BJ (cell line): Measurements from ENCODE around the gene GPR17. TPM values are rescaled to one million over a fixed set of nuclear protein-coding genes. Genes with fewer than 3 reads are reported as not detected.

Experiments used
- CTCF ChIA-PET: fragments of 350-600 bp; formaldehyde crosslinking; extraction: SDS; loops from one replicate; lab custom pipeline; 2021; ENCODE audit warnings: antibody characterized with exemption, inconsistent platforms; lab: Yijun Ruan, JAX
- POLR2A ChIA-PET: fragments of 300-600 bp; sonication (Branson Sonifier 250); formaldehyde crosslinking; extraction: SDS; loops from one replicate; lab custom pipeline; 2021; ENCODE audit warnings: antibody characterized with exemption; lab: Charles Lee
- DNase-seq: peaks from one replicate; pipeline ENCODE4 v3.0.0-alpha.2; 2011; ENCODE audit warnings: low read depth
- H3K27me3 ChIP-seq: 2 replicates; pipeline ENCODE4 v1.6.0; 2011; ENCODE audit warnings: low read length; ENCODE audit not compliant: control insufficient read depth, insufficient read depth
- H3K36me3 ChIP-seq: 2 replicates; pipeline ENCODE4 v1.5.1; 2011; ENCODE audit warnings: low read length; ENCODE audit not compliant: control insufficient read depth, insufficient read depth
- H3K4me3 ChIP-seq: 2 replicates; pipeline ENCODE4 v1.5.1; 2011; ENCODE audit warnings: low read depth, mild to moderate bottlenecking, control low read depth, low read length
- polyA plus RNA-seq: library from polyadenylated mRNA; depleted of rRNA; stranded (reverse); fragments of >200 nt; gene quantifications from 2 replicates; pipeline ENCODE4 v1.2.3, GENCODE V29; 2011; rRNA removed
- TF ChIP-seq, protein P1 (sequence below): IDR thresholded peaks from 2 replicates; pipeline ENCODE4 v1.5.1; 2011; ENCODE audit warnings: low read depth, mild to moderate bottlenecking, control low read depth, inconsistent platforms, low read length, moderate library complexity; ENCODE audit not compliant: insufficient read depth

Gene GPR17
- polyA plus RNA-seq, 1 experiment = not detected

DNA sequence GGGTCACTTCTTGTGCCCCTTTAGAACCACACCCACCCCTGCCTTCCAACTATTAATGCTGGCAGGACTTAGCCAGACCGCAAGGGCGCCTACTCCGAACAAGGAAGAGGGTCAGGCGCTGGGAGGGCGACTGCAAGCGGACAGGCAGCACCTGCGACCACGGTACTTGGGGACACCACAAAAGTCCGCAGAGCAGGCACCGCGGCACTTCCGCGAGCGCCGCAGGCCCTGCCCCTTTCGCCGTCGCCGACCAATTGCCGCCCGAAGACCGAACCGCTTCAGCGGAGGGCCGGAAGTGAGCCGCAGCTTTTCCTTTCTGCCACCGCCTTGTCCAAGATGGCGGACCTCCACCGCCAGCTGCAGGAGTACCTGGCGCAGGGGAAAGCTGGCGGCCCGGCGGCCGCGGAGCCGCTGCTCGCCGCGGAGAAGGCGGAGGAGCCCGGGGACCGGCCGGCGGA, 55.3 kb downstream of the GPR17 start, which contains the start of gene SFT2D3:
Gene SFT2D3, plus strand, starts transcription at position 305 of the 458 bp plus-strand sequence. Its CDS starts 32 bp downstream, at position 337.
- ChIA-PET CTCF (interaction anchor here (1.3 to 4.7 kb wide), 2 partner anchors 110 to 156 kb away, joined by 4 to 18 read pairs; no protein-coding TSS in a partner anchor), POLR2A (interaction anchor here (0.8 kb wide), 1 partner anchor 64 kb away, joined by 3 read pairs; no protein-coding TSS in a partner anchor)
- H3K36me3 ChIP-seq = peaks cover 3% of the 10 kb centered on the region
- TF ChIP-seq, protein P1, sequence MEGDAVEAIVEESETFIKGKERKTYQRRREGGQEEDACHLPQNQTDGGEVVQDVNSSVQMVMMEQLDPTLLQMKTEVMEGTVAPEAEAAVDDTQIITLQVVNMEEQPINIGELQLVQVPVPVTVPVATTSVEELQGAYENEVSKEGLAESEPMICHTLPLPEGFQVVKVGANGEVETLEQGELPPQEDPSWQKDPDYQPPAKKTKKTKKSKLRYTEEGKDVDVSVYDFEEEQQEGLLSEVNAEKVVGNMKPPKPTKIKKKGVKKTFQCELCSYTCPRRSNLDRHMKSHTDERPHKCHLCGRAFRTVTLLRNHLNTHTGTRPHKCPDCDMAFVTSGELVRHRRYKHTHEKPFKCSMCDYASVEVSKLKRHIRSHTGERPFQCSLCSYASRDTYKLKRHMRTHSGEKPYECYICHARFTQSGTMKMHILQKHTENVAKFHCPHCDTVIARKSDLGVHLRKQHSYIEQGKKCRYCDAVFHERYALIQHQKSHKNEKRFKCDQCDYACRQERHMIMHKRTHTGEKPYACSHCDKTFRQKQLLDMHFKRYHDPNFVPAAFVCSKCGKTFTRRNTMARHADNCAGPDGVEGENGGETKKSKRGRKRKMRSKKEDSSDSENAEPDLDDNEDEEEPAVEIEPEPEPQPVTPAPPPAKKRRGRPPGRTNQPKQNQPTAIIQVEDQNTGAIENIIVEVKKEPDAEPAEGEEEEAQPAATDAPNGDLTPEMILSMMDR = no peak
- DNase-seq = no peak
- no peaks in the 10 kb centered on the region for H3K27me3 ChIP-seq
- peak within 1 kb of the TSS; percentile 56 for H3K4me3 ChIP-seq

DNA sequence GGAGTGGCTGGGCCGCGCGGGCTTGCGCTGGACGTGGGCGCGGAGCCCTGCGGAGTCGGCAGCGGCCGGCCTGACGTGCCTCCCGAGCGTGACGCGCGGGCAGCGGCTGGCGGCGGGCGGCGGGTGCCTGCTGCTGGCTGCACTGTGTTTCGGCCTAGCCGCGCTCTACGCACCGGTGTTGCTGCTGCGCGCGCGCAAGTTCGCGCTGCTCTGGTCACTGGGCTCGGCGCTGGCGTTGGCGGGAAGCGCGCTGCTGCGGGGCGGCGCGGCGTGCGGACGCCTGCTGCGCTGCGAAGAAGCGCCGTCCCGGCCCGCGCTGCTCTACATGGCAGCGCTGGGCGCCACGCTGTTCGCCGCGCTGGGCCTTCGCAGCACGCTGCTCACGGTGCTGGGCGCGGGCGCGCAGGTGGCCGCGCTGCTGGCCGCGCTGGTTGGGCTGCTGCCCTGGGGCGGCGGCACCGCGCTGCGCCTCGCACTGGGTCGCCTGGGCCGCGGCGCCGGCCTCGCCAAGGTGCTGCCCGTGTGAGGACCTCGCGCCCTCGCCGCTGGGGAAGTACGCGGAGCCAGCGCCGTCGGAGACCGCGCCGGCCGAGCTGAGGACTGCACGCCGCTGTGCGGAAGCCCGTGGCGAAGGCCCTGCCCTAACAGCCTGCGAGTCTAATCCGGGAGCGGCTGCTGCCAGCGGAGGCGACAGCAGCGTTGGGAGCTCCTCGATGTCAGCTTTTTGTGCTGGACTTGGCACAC, 55.9 kb downstream of the GPR17 start:
- Histone ChIP-seq H3K27me3 (no peaks in the 10 kb centered on the region), H3K4me3 (peak overlapping the region; percentile 56), H3K36me3 (peaks cover 6% of the 10 kb centered on the region)
- ChIA-PET CTCF (interaction anchor here (1.2 to 4.7 kb wide), 3 partner anchors 10 to 155 kb away, joined by 3 to 18 read pairs (median 4); no protein-coding TSS in a partner anchor), POLR2A (interaction anchor here (0.8 kb wide), 1 partner anchor 64 kb away, joined by 3 read pairs; no protein-coding TSS in a partner anchor)
- TF ChIP-seq, protein P1 = peak; percentile 40
- DNase-seq = no peak

Other genes with a start within 250 kb of the GPR17 start
- gene PROC, start 227.7 kb upstream of the GPR17 start, polyA plus RNA-seq = 0.11 TPM in 1 of 2 replicates, not detected in the other
- gene IWS1, start 119.7 kb upstream of the GPR17 start, polyA plus RNA-seq = 23.9 and 33.8 TPM in 2 replicates
- 0.07 and 0.36 TPM in 2 replicates for gene MYO7B, start 110.5 kb upstream of the GPR17 start, polyA plus RNA-seq
- 33.2 and 46.1 TPM in 2 replicates for gene LIMS2, start 29.4 kb downstream of the GPR17 start, polyA plus RNA-seq
- gene SFT2D3, start 55.3 kb downstream of the GPR17 start, polyA plus RNA-seq = 3.5 and 4.4 TPM in 2 replicates
- gene WDR33, start 165.0 kb downstream of the GPR17 start, polyA plus RNA-seq = 14.8 and 27.4 TPM in 2 replicates
- gene POLR2D, start 212.0 kb downstream of the GPR17 start, polyA plus RNA-seq = 7.4 and 11.8 TPM in 2 replicates
- 15.1 TPM in 2 replicates for gene AMMECR1L, start 239.8 kb downstream of the GPR17 start, polyA plus RNA-seq